Esophagus muscularis mucosa (tissue), 4 donors: ENCODE measurements around the gene TMEM167B. TPM values are rescaled to one million over a fixed set of nuclear protein-coding genes. Genes with fewer than 3 reads are reported as not detected.

Experiments used
- DNase-seq: peaks from one replicate; pipeline ENCODE4 v3.0.0-alpha.2; 2017; ENCODE audit errors: extremely low spot score
- H3K27ac ChIP-seq, 4 donors: fragments of 200-600 bp; sonication (generic); replicated peaks in 1 of 4; 1 replicate in 3 of 4; 2 replicates in 1 of 4; pipeline ENCODE4 v1.5.1; 2016 to 2019; ENCODE audit warnings: mild to moderate bottlenecking in 1 of 4
- H3K27me3 ChIP-seq, 4 donors: fragments of 200-600 bp; sonication (generic); one replicate each; pipeline versions ENCODE4 v1.5.1 to v1.6.0; 2016 to 2019
- H3K36me3 ChIP-seq, 4 donors: fragments of 200-600 bp; sonication (generic); one replicate each; pipeline ENCODE4 v1.5.1; 2016 to 2019
- H3K4me1 ChIP-seq, 4 donors: fragments of 200-600 bp; sonication (generic); one replicate each; pipeline ENCODE4 v1.5.1; 2016 to 2019
- H3K4me3 ChIP-seq, 4 donors: fragments of 200-600 bp; sonication (generic); 1 replicate in 2 of 4; 2 replicates in 2 of 4; pipeline ENCODE4 v1.5.1; 2016 to 2019; ENCODE audit warnings: mild to moderate bottlenecking in 4 of 4, moderate library complexity in 1 of 4
- H3K9me3 ChIP-seq, 4 donors: fragments of 200-600 bp; sonication (generic); 1 replicate in 3 of 4; 2 replicates in 1 of 4; pipeline ENCODE4 v1.5.1; 2016 to 2019
- CTCF ChIP-seq, 3 experiments: fragments of 200-600 bp in 2 of 3; fragments of 450-650 bp in 1 of 3; sonication (generic) in 2 of 3; IDR thresholded peaks; one replicate each; pipeline ENCODE4 v1.5.1; 2017 to 2019; ENCODE audit warnings: antibody characterized with exemption in 3 of 3, mild to moderate bottlenecking in 2 of 3, moderate library complexity in 1 of 3
- EP300 ChIP-seq: sonication (generic); formaldehyde crosslinking; IDR thresholded peaks from one replicate; pipeline ENCODE4 v1.6.1; 2017; ENCODE audit warnings: antibody characterized with exemption
- POLR2A ChIP-seq: fragments of 450-650 bp; IDR thresholded peaks from one replicate; pipeline ENCODE4 v1.6.1; 2017; ENCODE audit warnings: antibody characterized with exemption, moderate library complexity, mild to moderate bottlenecking, low read depth
- POLR2AphosphoS5 ChIP-seq, 2 donors: sonication (generic); formaldehyde crosslinking; IDR thresholded peaks; one replicate each; pipeline ENCODE4 v1.6.1; 2017; ENCODE audit warnings: antibody characterized with exemption in 2 of 2
- WGBS: methylation state at CpG from one replicate; pipeline ENCODE4 v1.1.5; 2018; 5-methylcytosine and 5-hydroxymethylcytosine counted together
- intact Hi-C: fragments of 100-400 bp; cut with DNase I; formaldehyde crosslinking; loops from one replicate; pipeline ENCODE4 v1.15.1; 2023
- total RNA-seq, 4 donors: library from RNA; depleted of rRNA; stranded (reverse); fragments of >200 nt; gene quantifications; one replicate each; pipeline versions ENCODE4 v1.1.0 to v1.2.1, GENCODE V29; 2016

The TMEM167B gene
- total RNA-seq, 4 donors from 2014 or later, result 24.9 to 35.3 (median 27.5) TPM

- Histone ChIP-seq H3K4me1 (peaks cover 9 to 18% (median 13%) of the 10 kb centered on the region in 4 donors), H3K36me3 (no peaks in the 10 kb centered on the region), H3K27me3 (no peaks in the 10 kb centered on the region), H3K9me3 (no peaks in the 10 kb centered on the region), H3K27ac (no peak overlapping the region), H3K4me3 (no peak overlapping the region)
- no peak for TF ChIP-seq POLR2AphosphoS5 (IDR thresholded peaks at IDR 0.05)
- DNase-seq, result no peak
- 88% methylated on average over 13 of the region's 13 CpGs for WGBS
- intact Hi-C loops, result no loop called here
Observed at GRCh38 chr1:109084563-109085517, 5.7 kb upstream of the TMEM167B start.

GRCh38 chr1:109089242-109090015 lies 1.1 kb upstream of the TMEM167B start:
- no peaks in the 10 kb centered on the region for H3K27me3 ChIP-seq
- H3K9me3 ChIP-seq, result no peaks in the 10 kb centered on the region
- peak overlapping the region; percentile 80 to 94 (median 83) for H3K4me3 ChIP-seq
- WGBS, result 68% methylated on average over 31 of the region's 31 CpGs
- no peak for DNase-seq
- H3K4me1 ChIP-seq, result peaks cover 35 to 50% (median 46%) of the 10 kb centered on the region in 4 donors
- H3K27ac ChIP-seq, result peak overlapping the region; percentile 94 to 99 (median 98)
- intact Hi-C loops, result no loop called here
- H3K36me3 ChIP-seq, result peaks cover 0 to 18% (median 12%) of the 10 kb centered on the region in 4 donors
- TF ChIP-seq CTCF (IDR thresholded peaks at IDR 0.05), result peak; percentile 61 to 70 (median 62)
- TF ChIP-seq POLR2AphosphoS5 (IDR thresholded peaks at IDR 0.05), result peak; percentile 30 to 58
- no peak for TF ChIP-seq POLR2A
- TF ChIP-seq EP300, result no peak

- H3K27ac ChIP-seq, result peak overlapping the region; percentile 94 to 99 (median 98)
- peaks cover 42 to 63% (median 57%) of the 10 kb centered on the region in 4 donors for H3K4me1 ChIP-seq
- intact Hi-C loops, result no loop called here
- H3K36me3 ChIP-seq, result peaks cover 0 to 34% (median 15%) of the 10 kb centered on the region in 4 donors
- TF ChIP-seq EP300, result no peak
- TF ChIP-seq CTCF (IDR thresholded peaks at IDR 0.05), result no peak
- TF ChIP-seq POLR2AphosphoS5 (IDR thresholded peaks at IDR 0.05), result no peak
- TF ChIP-seq POLR2A, result no peak
- H3K27me3 ChIP-seq, result no peaks in the 10 kb centered on the region
- DNase-seq, result no peak
- peak overlapping the region; percentile 80 to 94 (median 83) for H3K4me3 ChIP-seq
- H3K9me3 ChIP-seq, result no peaks in the 10 kb centered on the region
- WGBS, result 5% methylated on average over 13 of the region's 13 CpGs
Observed at GRCh38 chr1:109091078-109091838, 694 bp downstream of the TMEM167B start.

- Histone ChIP-seq H3K36me3 (peaks cover 0 to 39% (median 19%) of the 10 kb centered on the region in 4 donors), H3K27me3 (no peaks in the 10 kb centered on the region), H3K4me3 (peak overlapping the region; percentile 80 to 94 (median 83)), H3K9me3 (no peaks in the 10 kb centered on the region), H3K4me1 (peaks cover 42 to 68% (median 59%) of the 10 kb centered on the region in 4 donors), H3K27ac (peak overlapping the region; percentile 94 to 99 (median 98))
- intact Hi-C loops, result no loop called here
- 5% methylated on average over 1 of the region's 1 CpG for WGBS
- DNase-seq, result no peak
- TF ChIP-seq POLR2A (no peak), CTCF (IDR thresholded peaks at IDR 0.05) (no peak), POLR2AphosphoS5 (IDR thresholded peaks at IDR 0.05) (no peak), EP300 (no peak)
Observed at GRCh38 chr1:109091839-109092193, 1.3 kb downstream of the TMEM167B start.
